K562 (cell line): ENCODE data around the gene LHX5. TPM values are rescaled to one million over a fixed set of nuclear protein-coding genes. Genes with fewer than 3 reads are reported as not detected.

Experiments used
- ATAC-seq: fragments of 200-7000 bp; cut with Tn5 transposase; 3 replicates; pipeline ENCODE4 v1.9.1; 2020; ENCODE audit warnings: moderate library complexity
- BruUV-seq: library from RNA; stranded (reverse); fragments of 400-500 nt; replicated peaks from 2 replicates; lab custom pipeline; 2021; lab: Mats Ljungman, UMichigan
- CTCF ChIA-PET: fragments of 300-600 bp; formaldehyde crosslinking; extraction: SDS; loops from one replicate; lab custom pipeline; 2021; ENCODE audit warnings: low intra/inter-chr PET ratio; lab: Yijun Ruan, JAX
- POLR2A ChIA-PET: fragments of 300-600, 350-650 bp; sonication (Branson Sonifier 250); formaldehyde crosslinking; extraction: SDS; loops from one replicate; lab custom pipeline; 2021; ENCODE audit warnings: antibody characterized with exemption, inconsistent platforms; lab: Yijun Ruan, JAX
- DNase-seq, 4 experiments: peaks; one replicate each; pipeline versions ENCODE4 v3.0.0 to v3.0.0-alpha.2; 2011 to 2018; ENCODE audit warnings: low spot score in 3 of 4, mixed read lengths in 3 of 4; ENCODE audit errors: extremely low read depth in 1 of 4
- FAIRE-seq: peaks from 2 replicates; lab custom pipeline; 2011; peaks lifted over from hg19 to GRCh38; lab: Jason Lieb, UNC
- H2AFZ ChIP-seq: 2 replicates; pipeline ENCODE4 v1.6.0; 2011; ENCODE audit warnings: low read depth, low read length, control low read depth, inconsistent platforms
- H3K27ac ChIP-seq: fragments of 200-600 bp; 3 replicates; pipeline ENCODE4 v1.8.0; 2011; ENCODE audit warnings: low read depth, mild to moderate bottlenecking, control low read depth, inconsistent platforms, low read length, moderate library complexity, mixed read lengths; ENCODE audit errors: extremely low read depth
- H3K27me3 ChIP-seq, 2 experiments: fragments of 300-600 bp in 1 of 2; 2 replicates in 1 of 2; 3 replicates in 1 of 2; pipeline versions ENCODE4 v1.6.0 to v1.8.0; 2011; ENCODE audit warnings: inconsistent platforms in 2 of 2, low read length in 2 of 2, mild to moderate bottlenecking in 1 of 2, mixed read lengths in 1 of 2, moderate library complexity in 1 of 2; ENCODE audit not compliant: control insufficient read depth in 2 of 2, insufficient read depth in 2 of 2
- H3K36me3 ChIP-seq: fragments of 300-600 bp; 3 replicates; pipeline ENCODE4 v1.8.0; 2011; ENCODE audit warnings: mild to moderate bottlenecking, low read length, inconsistent platforms; ENCODE audit not compliant: control insufficient read depth, insufficient read depth
- H3K4me1 ChIP-seq, 2 experiments: fragments of 200-600 bp in 1 of 2; replicated peaks in 1 of 2; 2 replicates in 1 of 2; 3 replicates in 1 of 2; pipeline versions ENCODE4 v1.5.1 to v1.8.0; 2011; ENCODE audit warnings: inconsistent platforms in 2 of 2, low read length in 2 of 2, mild to moderate bottlenecking in 1 of 2, mixed read lengths in 1 of 2, moderate library complexity in 1 of 2; ENCODE audit not compliant: control insufficient read depth in 2 of 2, insufficient read depth in 2 of 2
- H3K4me2 ChIP-seq: 2 replicates; pipeline ENCODE4 v1.6.1; 2011; ENCODE audit warnings: low read length, control low read depth, inconsistent platforms, mixed read lengths; ENCODE audit not compliant: insufficient read depth
- H3K4me3 ChIP-seq: fragments of 200-600 bp; sonication (generic), shearing (Covaris generic); 2 replicates; pipeline ENCODE4 v1.5.1; 2016; ENCODE audit warnings: control low read depth, inconsistent platforms
- H3K79me2 ChIP-seq: fragments of 200-600 bp; 3 replicates; pipeline ENCODE4 v1.8.0; 2011; ENCODE audit warnings: low read length, inconsistent platforms; ENCODE audit not compliant: control insufficient read depth, insufficient read depth
- H3K9ac ChIP-seq, 2 experiments: 2 replicates each; pipeline versions ENCODE4 v1.6.0 to v1.6.1; 2011; ENCODE audit warnings: low read depth in 2 of 2, low read length in 2 of 2, control low read depth in 1 of 2, inconsistent platforms in 1 of 2, mild to moderate bottlenecking in 1 of 2, mixed read lengths in 1 of 2; ENCODE audit not compliant: insufficient read depth in 1 of 2
- H3K9me1 ChIP-seq: one replicate; pipeline ENCODE4 v1.6.0; 2011; ENCODE audit warnings: inconsistent platforms, mild to moderate bottlenecking, low read length, moderate library complexity; ENCODE audit not compliant: control insufficient read depth, insufficient read depth
- H3K9me3 ChIP-seq: replicated peaks from 2 replicates; pipeline ENCODE4 v1.5.1; 2011; ENCODE audit warnings: low read depth, low read length, inconsistent platforms; ENCODE audit not compliant: control insufficient read depth, insufficient read depth
- H4K20me1 ChIP-seq: replicated peaks from 2 replicates; pipeline ENCODE4 v1.6.1; 2011; ENCODE audit warnings: low read length, inconsistent platforms, mixed read lengths; ENCODE audit not compliant: control insufficient read depth, insufficient read depth
- ARID1B ChIP-seq: fragments of 450-650 bp; IDR thresholded peaks from 2 replicates; pipeline ENCODE4 v1.6.1; 2016; ENCODE audit warnings: antibody characterized with exemption, mild to moderate bottlenecking, inconsistent platforms
- NFIC ChIP-seq: fragments of 450-650 bp; IDR thresholded peaks from 2 replicates; pipeline ENCODE4 v1.6.1; 2017; ENCODE audit warnings: mild to moderate bottlenecking, inconsistent platforms
- WGBS: fragments of 100-300 bp; shearing (Covaris generic); methylation state at CpG from one replicate; pipeline ENCODE4 v1.1.6; 2016; ENCODE audit warnings: low coverage, mixed read lengths; ENCODE audit not compliant: insufficient coverage; ENCODE audit errors: missing lambda C conversion rate; 5-methylcytosine and 5-hydroxymethylcytosine counted together
- in situ Hi-C: fragments of 300-500 bp; cut with MboI; formaldehyde crosslinking; loops from 4 replicates; pipeline ENCODE4 v1.15.0; 2018; ENCODE audit warnings: inconsistent platforms, mixed read lengths
- intact Hi-C: fragments of 100-400 bp; cut with micrococcal nuclease; formaldehyde crosslinking; loops from 2 replicates; pipeline ENCODE4 v1.14.2; 2022
- polyA plus RNA-seq, 8 experiments: library from polyadenylated mRNA; depleted of rRNA in 4 of 8; stranded (reverse) in 5 of 8; unstranded in 3 of 8; fragments of >200 nt; fragmentation: Nextera tagmentation in 2 of 8; fragmentation: Illumina TruSeq in 1 of 8; extraction: Ambion mirVana in 2 of 8; extraction: Trizol in 1 of 8; gene quantifications; 2 replicates each; pipeline versions ENCODE4 v1.2.1 to v1.2.3, GENCODE V29; 2011 to 2014; ENCODE audit warnings: inconsistent platforms in 1 of 8, missing spikeins in 1 of 8
- total RNA-seq, 7 experiments: library from RNA; depleted of rRNA in 6 of 7; stranded (reverse); fragments of >200 nt in 6 of 7; fragmentation: Illumina TruSeq in 2 of 7; extraction: Trizol in 2 of 7; gene quantifications; 2 replicates each; pipeline versions ENCODE4 v1.2.1 to v1.2.3, GENCODE V29; 2011 to 2021; ENCODE audit warnings: low replicate concordance in 1 of 7

The LHX5 gene
- total and polyA plus RNA-seq, 9 of the 15 experiments (the other 6 are each of a cell fraction or from before 2014, with no cell fraction given): 0.04 to 0.17 (median 0.05) TPM; not detected in 6

GRCh38 chr12:113465808-113466453 is 5.7 kb downstream of the LHX5 start:
- FAIRE-seq (peak; percentile 51), DNase-seq (no peak), ATAC-seq (no peak)
- no peak for TF ChIP-seq ARID1B
- peak; percentile 63 for TF ChIP-seq NFIC
- Histone ChIP-seq H3K9me1 (no peaks in the 10 kb centered on the region), H3K4me2 (no peak overlapping the region), H3K9me3 (no peaks in the 10 kb centered on the region), H3K9ac (no peak overlapping the region), H3K79me2 (no peaks in the 10 kb centered on the region), H3K36me3 (no peaks in the 10 kb centered on the region), H3K27ac (no peak overlapping the region), H4K20me1 (peaks cover 24% of the 10 kb centered on the region), H3K27me3 (peaks cover 60 to 78% of the 10 kb centered on the region in 2 experiments), H3K4me1 (peaks cover 0 to 60% of the 10 kb centered on the region in 2 experiments; a peak in 3 of 5 replicates), H3K4me3 (no peak overlapping the region), H2AFZ (no peak overlapping the region)
- no TSS peak for BruUV-seq
- ChIA-PET CTCF (interaction anchor here (0.6 kb wide), 1 partner anchor 445 kb away, joined by 4 read pairs; no protein-coding TSS in a partner anchor), POLR2A (interaction anchor here (0.7 to 0.9 kb wide), 2 partner anchors 8 to 270 kb away, joined by 3 to 4 read pairs; no protein-coding TSS in a partner anchor)
- in situ Hi-C loops (no loop called here), intact Hi-C loops (loop anchor here (10.0 kb wide), 1 partner anchor 119 kb away; no protein-coding TSS in a partner anchor)
- WGBS: 7% methylated on average over 11 of the region's 13 CpGs
